A673 (cell line): ENCODE measurements around the gene SRP9.
"Not testable (repeated sequence)": the region's sequence is repeated elsewhere in the genome, so short reads cannot be mapped to it uniquely, and the experiment has no call there.

Source experiments
- EZH2 ChIP-seq: fragments of 200-600 bp; sonication (generic); IDR thresholded peaks from 2 replicates; pipeline ENCODE4 v1.6.1; 2017; ENCODE audit warnings: borderline replicate concordance, low read depth, mild to moderate bottlenecking, mixed read lengths, antibody characterized with exemption, low read length; ENCODE audit not compliant: poor library complexity, severe bottlenecking
- TF ChIP-seq, protein P1 (sequence below): fragments of 300-800, 200-600 bp; sonication (generic); conservative IDR thresholded peaks from 2 replicates; pipeline ENCODE4 v1.5.1; 2017; ENCODE audit warnings: low read depth, mild to moderate bottlenecking, antibody characterized with exemption, low read length, moderate library complexity, mixed read lengths

DNA sequence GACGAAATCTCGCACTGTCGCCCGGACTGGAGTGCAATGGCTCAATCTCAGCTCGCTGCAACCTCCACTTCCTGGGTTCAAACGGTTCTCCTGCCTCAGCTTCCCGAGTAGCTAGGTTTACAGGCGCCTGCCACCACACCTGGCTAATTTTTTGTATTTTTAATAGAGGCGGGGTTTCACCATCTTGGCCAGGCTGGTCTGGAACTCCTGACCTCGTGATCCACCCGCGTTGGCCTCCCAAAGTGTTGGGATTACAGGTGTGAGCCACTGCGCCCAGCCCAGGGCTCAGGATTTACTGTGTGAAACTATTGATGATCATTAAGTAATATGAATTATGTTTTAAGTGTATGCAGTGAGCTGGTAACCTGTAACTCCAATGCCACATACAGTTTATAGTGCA lies 1.5 kb downstream of the SRP9 start:
- TF ChIP-seq EZH2: not testable (repeated sequence)
- TF ChIP-seq, protein P1, sequence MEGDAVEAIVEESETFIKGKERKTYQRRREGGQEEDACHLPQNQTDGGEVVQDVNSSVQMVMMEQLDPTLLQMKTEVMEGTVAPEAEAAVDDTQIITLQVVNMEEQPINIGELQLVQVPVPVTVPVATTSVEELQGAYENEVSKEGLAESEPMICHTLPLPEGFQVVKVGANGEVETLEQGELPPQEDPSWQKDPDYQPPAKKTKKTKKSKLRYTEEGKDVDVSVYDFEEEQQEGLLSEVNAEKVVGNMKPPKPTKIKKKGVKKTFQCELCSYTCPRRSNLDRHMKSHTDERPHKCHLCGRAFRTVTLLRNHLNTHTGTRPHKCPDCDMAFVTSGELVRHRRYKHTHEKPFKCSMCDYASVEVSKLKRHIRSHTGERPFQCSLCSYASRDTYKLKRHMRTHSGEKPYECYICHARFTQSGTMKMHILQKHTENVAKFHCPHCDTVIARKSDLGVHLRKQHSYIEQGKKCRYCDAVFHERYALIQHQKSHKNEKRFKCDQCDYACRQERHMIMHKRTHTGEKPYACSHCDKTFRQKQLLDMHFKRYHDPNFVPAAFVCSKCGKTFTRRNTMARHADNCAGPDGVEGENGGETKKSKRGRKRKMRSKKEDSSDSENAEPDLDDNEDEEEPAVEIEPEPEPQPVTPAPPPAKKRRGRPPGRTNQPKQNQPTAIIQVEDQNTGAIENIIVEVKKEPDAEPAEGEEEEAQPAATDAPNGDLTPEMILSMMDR: not testable (repeated sequence)
